Neural cell (in vitro differentiated cells): ENCODE results near the gene RAB3C. TPM values are rescaled to one million over a fixed set of nuclear protein-coding genes. Genes with fewer than 3 reads are reported as not detected.

Source experiments
- H2AFZ ChIP-seq: fragments of 200-600, 300-800 bp; sonication (generic), shearing (Covaris generic); 2 replicates; pipeline ENCODE4 v1.6.0; 2014; ENCODE audit warnings: low read depth, mild to moderate bottlenecking, antibody characterized with exemption, low read length, moderate library complexity
- H3F3A ChIP-seq: fragments of 200-600 bp; shearing (Covaris generic); 2 replicates; pipeline ENCODE4 v1.6.1; 2016; ENCODE audit warnings: mild to moderate bottlenecking, moderate library complexity, mixed read lengths, antibody characterized with exemption, low read length; ENCODE audit not compliant: insufficient read depth, poor library complexity, severe bottlenecking
- H3K27ac ChIP-seq: fragments of 200-600, 300-800 bp; sonication (generic), shearing (Covaris generic); 2 replicates; pipeline ENCODE4 v1.5.1; 2014; ENCODE audit warnings: mild to moderate bottlenecking, low read length, moderate library complexity
- H3K27me3 ChIP-seq: fragments of 300-800, 200-600 bp; sonication (generic), shearing (Covaris generic); 2 replicates; pipeline ENCODE4 v1.6.0; 2014; ENCODE audit warnings: mild to moderate bottlenecking, low read depth, low read length, moderate library complexity; ENCODE audit not compliant: insufficient read depth
- H3K36me3 ChIP-seq: fragments of 300-800, 200-600 bp; sonication (generic), shearing (Covaris generic); 2 replicates; pipeline ENCODE4 v1.5.1; 2014; ENCODE audit warnings: mild to moderate bottlenecking, antibody characterized with exemption, low read length, moderate library complexity; ENCODE audit not compliant: insufficient read depth
- H3K4me2 ChIP-seq: fragments of 300-800, 200-600 bp; sonication (generic), shearing (Covaris generic); 2 replicates; pipeline ENCODE4 v1.6.0; 2014; ENCODE audit warnings: mild to moderate bottlenecking, low read length
- H3K4me3 ChIP-seq: fragments of 300-800, 200-600 bp; sonication (generic), shearing (Covaris generic); 2 replicates; pipeline ENCODE4 v1.5.1; 2014; ENCODE audit warnings: mild to moderate bottlenecking, low read length, moderate library complexity
- H3K79me2 ChIP-seq: fragments of 200-600 bp; shearing (Covaris generic); replicated peaks from 2 replicates; pipeline ENCODE4 v1.6.0; 2014; ENCODE audit warnings: mild to moderate bottlenecking, low read length, moderate library complexity; ENCODE audit not compliant: insufficient read depth
- H3K9ac ChIP-seq: fragments of 300-800, 200-600 bp; sonication (generic), shearing (Covaris generic); 2 replicates; pipeline ENCODE4 v1.6.1; 2016; ENCODE audit warnings: mild to moderate bottlenecking, low read length, mixed read lengths
- H3K9me2 ChIP-seq: fragments of 200-600 bp; shearing (Covaris generic); 2 replicates; pipeline ENCODE4 v1.6.1; 2016; ENCODE audit warnings: mild to moderate bottlenecking, low read length, mixed read lengths; ENCODE audit not compliant: insufficient read depth
- H3K9me3 ChIP-seq: fragments of 200-600, 300-800 bp; sonication (generic), shearing (Covaris generic); 2 replicates; pipeline ENCODE4 v1.6.1; 2016; ENCODE audit warnings: mild to moderate bottlenecking, mixed run types, low read length, moderate library complexity, mixed read lengths
- H4K20me1 ChIP-seq: fragments of 200-600 bp; shearing (Covaris generic); 2 replicates; pipeline ENCODE4 v1.6.1; 2016; ENCODE audit warnings: mild to moderate bottlenecking, mixed run types; ENCODE audit not compliant: insufficient read depth
- CTCF ChIP-seq: fragments of 450-650 bp; IDR thresholded peaks from 2 replicates; pipeline ENCODE4 v1.5.1; 2014; ENCODE audit warnings: antibody characterized with exemption, mild to moderate bottlenecking, moderate library complexity; ENCODE audit not compliant: poor library complexity, severe bottlenecking
- EP300 ChIP-seq: fragments of 450-650 bp; conservative IDR thresholded peaks from 2 replicates; pipeline ENCODE4 v1.6.1; 2014; ENCODE audit warnings: antibody characterized with exemption, mild to moderate bottlenecking, moderate library complexity; ENCODE audit not compliant: poor library complexity, severe bottlenecking
- EZH2 ChIP-seq: fragments of 200-600, 300-800 bp; shearing (Covaris generic), sonication (generic); IDR thresholded peaks from 2 replicates; pipeline ENCODE4 v1.6.1; 2014; ENCODE audit warnings: antibody characterized with exemption, low read length, borderline replicate concordance, mild to moderate bottlenecking; ENCODE audit not compliant: insufficient read depth, poor library complexity, severe bottlenecking
- MXI1 ChIP-seq: fragments of 450-650 bp; conservative IDR thresholded peaks from 2 replicates; pipeline ENCODE4 v1.6.1; 2014; ENCODE audit warnings: antibody characterized with exemption, mild to moderate bottlenecking; ENCODE audit not compliant: poor library complexity, severe bottlenecking
- POLR2AphosphoS5 ChIP-seq: IDR thresholded peaks from 2 replicates; pipeline ENCODE4 v1.6.1; 2012
- RAD21 ChIP-seq: fragments of 450-650 bp; conservative IDR thresholded peaks from 2 replicates; pipeline ENCODE4 v1.6.1; 2014; ENCODE audit warnings: antibody characterized with exemption, mild to moderate bottlenecking, moderate library complexity
- SMC3 ChIP-seq: fragments of 450-650 bp; conservative IDR thresholded peaks from 2 replicates; pipeline ENCODE4 v1.6.1; 2014; ENCODE audit warnings: antibody characterized with exemption, mild to moderate bottlenecking, moderate library complexity; ENCODE audit not compliant: poor library complexity
- TAF1 ChIP-seq: IDR thresholded peaks from 2 replicates; pipeline ENCODE4 v1.6.1; 2012; ENCODE audit warnings: low read depth
- polyA plus RNA-seq: library from polyadenylated mRNA; depleted of rRNA; stranded (reverse); fragments of >200 nt; gene quantifications from 2 replicates; pipeline ENCODE4 v1.2.3, GENCODE V29; 2014
- TF ChIP-seq, protein P1 (sequence below): IDR thresholded peaks from 2 replicates; pipeline ENCODE4 v1.6.1; 2012; ENCODE audit warnings: borderline replicate concordance

RAB3C gene
- polyA plus RNA-seq, 1 donor from 2014 or later = 94.3 TPM

GRCh38 chr5:58699762-58700118, 116.9 kb downstream of the RAB3C start:
- Histone ChIP-seq H3K4me3 (no peak overlapping the region), H2AFZ (no peak overlapping the region), H3K9me2 (no peaks in the 10 kb centered on the region), H4K20me1 (no peaks in the 10 kb centered on the region), H3K9me3 (no peaks in the 10 kb centered on the region), H3K36me3 (no peaks in the 10 kb centered on the region), H3K9ac (no peak overlapping the region), H3K4me2 (no peak overlapping the region), H3K79me2 (no peaks in the 10 kb centered on the region), H3K27ac (no peak overlapping the region), H3F3A (no peaks in the 10 kb centered on the region), H3K27me3 (no peaks in the 10 kb centered on the region)
- TF ChIP-seq CTCF (no peak), EZH2 (no peak), EP300 (no peak), TAF1 (no peak), SMC3 (no peak), POLR2AphosphoS5 (no peak), RAD21 (no peak), MXI1 (no peak)
- TF ChIP-seq, protein P1, sequence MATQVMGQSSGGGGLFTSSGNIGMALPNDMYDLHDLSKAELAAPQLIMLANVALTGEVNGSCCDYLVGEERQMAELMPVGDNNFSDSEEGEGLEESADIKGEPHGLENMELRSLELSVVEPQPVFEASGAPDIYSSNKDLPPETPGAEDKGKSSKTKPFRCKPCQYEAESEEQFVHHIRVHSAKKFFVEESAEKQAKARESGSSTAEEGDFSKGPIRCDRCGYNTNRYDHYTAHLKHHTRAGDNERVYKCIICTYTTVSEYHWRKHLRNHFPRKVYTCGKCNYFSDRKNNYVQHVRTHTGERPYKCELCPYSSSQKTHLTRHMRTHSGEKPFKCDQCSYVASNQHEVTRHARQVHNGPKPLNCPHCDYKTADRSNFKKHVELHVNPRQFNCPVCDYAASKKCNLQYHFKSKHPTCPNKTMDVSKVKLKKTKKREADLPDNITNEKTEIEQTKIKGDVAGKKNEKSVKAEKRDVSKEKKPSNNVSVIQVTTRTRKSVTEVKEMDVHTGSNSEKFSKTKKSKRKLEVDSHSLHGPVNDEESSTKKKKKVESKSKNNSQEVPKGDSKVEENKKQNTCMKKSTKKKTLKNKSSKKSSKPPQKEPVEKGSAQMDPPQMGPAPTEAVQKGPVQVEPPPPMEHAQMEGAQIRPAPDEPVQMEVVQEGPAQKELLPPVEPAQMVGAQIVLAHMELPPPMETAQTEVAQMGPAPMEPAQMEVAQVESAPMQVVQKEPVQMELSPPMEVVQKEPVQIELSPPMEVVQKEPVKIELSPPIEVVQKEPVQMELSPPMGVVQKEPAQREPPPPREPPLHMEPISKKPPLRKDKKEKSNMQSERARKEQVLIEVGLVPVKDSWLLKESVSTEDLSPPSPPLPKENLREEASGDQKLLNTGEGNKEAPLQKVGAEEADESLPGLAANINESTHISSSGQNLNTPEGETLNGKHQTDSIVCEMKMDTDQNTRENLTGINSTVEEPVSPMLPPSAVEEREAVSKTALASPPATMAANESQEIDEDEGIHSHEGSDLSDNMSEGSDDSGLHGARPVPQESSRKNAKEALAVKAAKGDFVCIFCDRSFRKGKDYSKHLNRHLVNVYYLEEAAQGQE = no peak

GRCh38 chr5:58703925-58704555, 121.2 kb downstream of the RAB3C start:
- H4K20me1 ChIP-seq = no peaks in the 10 kb centered on the region
- H3K27ac ChIP-seq = no peak overlapping the region
- H3F3A ChIP-seq = no peaks in the 10 kb centered on the region
- no peak overlapping the region for H3K4me3 ChIP-seq
- no peaks in the 10 kb centered on the region for H3K79me2 ChIP-seq
- H3K9ac ChIP-seq = no peak overlapping the region
- no peaks in the 10 kb centered on the region for H3K9me3 ChIP-seq
- no peak overlapping the region for H3K4me2 ChIP-seq
- no peak for TF ChIP-seq CTCF
- no peak for TF ChIP-seq TAF1
- TF ChIP-seq POLR2AphosphoS5 = no peak
- TF ChIP-seq EP300 = no peak
- TF ChIP-seq, protein P1 = no peak
- no peak for TF ChIP-seq SMC3
- no peak for TF ChIP-seq EZH2
- no peak for TF ChIP-seq MXI1
- TF ChIP-seq RAD21 = no peak
- no peaks in the 10 kb centered on the region for H3K36me3 ChIP-seq
- H3K27me3 ChIP-seq = no peaks in the 10 kb centered on the region
- no peaks in the 10 kb centered on the region for H3K9me2 ChIP-seq
- no peak overlapping the region for H2AFZ ChIP-seq
